Renal cortex interstitium (tissue), 11 donors: ENCODE results near the gene DPP6. TPM values are rescaled to one million over a fixed set of nuclear protein-coding genes. Genes with fewer than 3 reads are reported as not detected.

Experiments
- DNase-seq, 11 donors: peaks; one replicate each; pipeline ENCODE4 v3.0.0-alpha.2; 2013; ENCODE audit warnings: low read depth in 9 of 11, low spot score in 4 of 11; ENCODE audit errors: extremely low read depth in 1 of 11
- polyA plus RNA-seq, 3 donors: library from polyadenylated mRNA; unstranded; fragments of 120-200 nt; gene quantifications; one replicate each; pipeline ENCODE4 v1.2.1, GENCODE V29; 2013; ENCODE audit not compliant: insufficient read length in 3 of 3

The DPP6 gene
- polyA plus RNA-seq, 3 donors = 41.0 to 52.1 (median 48.4) TPM

- DNase-seq = peak in 2 of 11 donors; percentile 10 to 15
Measured at GRCh38 chr7:154425271-154425670, 373.1 kb downstream of the DPP6 start.

DNA sequence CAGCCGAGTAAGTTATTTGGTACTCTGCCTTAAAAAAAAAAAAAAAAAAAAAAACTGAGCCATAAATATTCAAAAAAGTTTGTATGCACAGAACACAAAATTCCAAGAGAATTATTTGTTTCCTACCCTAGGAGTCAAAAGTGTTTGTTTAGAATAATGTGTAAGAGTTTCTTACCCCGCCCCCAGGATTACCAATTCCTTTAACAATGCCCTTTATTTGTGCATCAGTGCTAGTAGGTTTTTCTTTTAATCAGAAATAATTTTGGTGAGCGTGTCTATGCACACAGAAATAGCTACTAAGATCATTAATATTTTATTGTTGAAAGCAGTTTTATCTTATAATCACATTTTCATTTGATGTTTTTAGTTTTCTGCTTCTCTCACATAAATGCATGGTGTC, 374.6 kb downstream of the DPP6 start:
- DNase-seq = no peak

GRCh38 chr7:154427533-154427932, 375.3 kb downstream of the DPP6 start:
- DNase-seq = no peak

DNA sequence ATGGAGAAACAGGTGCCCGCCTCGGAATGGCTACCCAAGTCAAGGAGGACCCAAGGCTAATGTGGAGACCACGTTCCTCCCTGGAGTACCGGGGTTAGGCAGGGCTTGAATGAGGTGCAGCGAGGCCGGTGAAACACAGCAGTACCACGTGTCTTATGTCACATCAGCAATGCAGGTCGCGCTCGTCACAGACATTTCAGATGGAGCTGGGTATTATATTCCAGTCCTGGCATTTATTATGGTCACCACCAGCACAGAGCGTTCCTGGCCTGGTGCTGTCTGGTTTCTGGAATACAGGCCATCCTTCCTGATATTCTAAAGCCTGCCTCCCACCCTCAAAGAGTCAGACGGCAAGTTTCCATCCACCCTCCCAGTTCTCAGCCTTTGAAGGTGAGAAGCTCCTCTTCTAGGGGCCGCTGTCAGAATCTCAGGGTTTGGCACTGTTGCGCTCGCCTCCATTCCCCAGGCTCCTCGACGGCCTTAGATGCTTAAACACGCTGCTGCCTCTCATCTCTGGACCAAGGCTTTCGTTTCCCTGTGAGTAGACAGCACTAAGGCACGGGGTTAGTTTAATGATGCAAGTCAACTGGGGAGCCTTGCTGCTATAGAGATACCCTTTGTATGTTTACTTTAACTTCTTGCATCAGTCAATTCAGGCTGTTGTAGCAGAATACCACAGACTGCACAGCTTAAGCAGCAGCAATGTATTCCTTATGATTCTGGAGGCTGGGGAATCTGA, 377.6 kb downstream of the DPP6 start:
- DNase-seq = no peak

GRCh38 chr7:154430640-154431039, 378.4 kb downstream of the DPP6 start:
- DNase-seq = no peak

DNA sequence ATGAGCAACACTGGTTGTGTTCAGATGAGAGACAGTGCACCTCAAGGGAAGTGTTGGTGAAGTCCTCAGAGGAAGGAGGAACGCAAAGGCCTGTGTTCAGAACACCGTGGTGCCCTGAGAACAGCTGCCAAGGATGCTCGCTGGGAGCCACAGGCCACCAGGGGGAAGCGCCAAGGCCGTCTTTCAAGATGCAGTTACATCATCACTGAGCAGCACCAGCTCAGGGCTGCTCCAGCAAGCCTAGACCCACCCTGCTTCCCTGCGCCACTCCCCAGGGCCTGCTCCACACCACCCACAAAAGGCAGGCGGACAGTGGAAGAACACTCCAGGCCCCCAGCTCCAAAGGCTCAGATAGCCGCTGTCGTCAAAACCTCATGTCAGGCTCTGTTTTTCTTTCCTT, 378.8 kb downstream of the DPP6 start:
- DNase-seq = no peak

DNA sequence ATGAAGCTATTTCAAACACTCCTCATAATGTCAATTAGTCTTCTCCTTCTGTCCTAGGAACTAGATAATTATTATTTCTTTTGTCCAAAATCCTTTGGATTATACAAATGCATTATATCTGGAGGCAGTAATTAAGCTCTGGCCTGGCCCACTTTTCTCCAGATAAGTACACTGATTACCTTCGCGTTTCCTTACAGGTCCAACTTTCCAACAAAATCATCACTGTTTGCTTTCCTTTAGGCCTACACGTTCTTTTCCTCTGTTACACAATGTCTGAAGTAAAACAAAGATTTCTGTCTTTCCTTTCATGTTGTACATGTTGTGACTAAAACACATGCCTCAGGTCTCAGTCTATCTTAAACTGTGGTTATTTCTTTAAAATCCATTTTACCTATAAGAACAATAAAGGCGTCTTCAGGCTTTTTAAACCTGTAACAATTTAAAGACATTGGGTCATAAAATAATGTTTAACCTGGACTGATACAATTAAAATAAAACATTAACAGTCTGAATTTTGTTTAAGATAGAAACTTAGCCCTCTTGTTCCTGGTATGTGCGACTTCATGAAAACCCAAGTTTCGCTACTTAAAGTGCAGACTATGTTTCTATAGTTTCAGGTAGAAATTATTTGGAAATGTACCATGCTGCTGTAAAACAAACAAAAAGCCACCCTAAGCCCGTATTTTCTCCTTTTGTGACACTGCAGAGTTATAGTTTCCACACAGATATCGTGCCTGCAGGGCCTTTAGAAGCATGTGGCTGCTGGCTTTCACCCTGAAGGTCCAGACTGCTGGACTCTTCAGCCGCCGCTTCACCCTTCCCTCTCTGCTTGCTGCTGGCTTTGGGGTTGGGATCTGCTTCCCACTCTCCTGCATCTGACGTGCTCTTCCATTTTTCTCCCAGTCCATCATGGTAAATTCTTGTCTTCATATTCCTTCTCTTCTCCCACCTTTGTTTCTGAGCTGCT, 381.7 kb downstream of the DPP6 start:
- DNase-seq = no peak

DNA sequence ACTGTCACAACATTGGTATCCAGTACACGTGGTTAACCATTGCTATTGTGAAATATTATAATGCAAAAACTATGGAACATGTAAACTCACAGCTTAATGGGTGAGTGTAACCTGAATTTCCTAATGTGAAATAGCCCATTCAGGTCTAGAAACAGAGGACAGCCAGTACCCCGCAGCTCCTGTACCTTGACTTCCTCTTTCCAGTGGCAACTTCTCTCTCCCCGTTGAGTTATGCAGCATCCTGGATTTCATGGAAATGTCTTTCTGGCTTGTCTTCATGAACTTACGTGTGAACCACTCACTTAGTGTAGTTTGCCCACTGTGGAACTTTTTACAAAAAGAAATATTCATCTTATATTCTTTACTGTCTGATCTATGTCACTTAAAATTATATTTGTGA, 384.4 kb downstream of the DPP6 start:
- no peak for DNase-seq

GRCh38 chr7:154437234-154437633, 385.0 kb downstream of the DPP6 start:
- no peak for DNase-seq

DNA sequence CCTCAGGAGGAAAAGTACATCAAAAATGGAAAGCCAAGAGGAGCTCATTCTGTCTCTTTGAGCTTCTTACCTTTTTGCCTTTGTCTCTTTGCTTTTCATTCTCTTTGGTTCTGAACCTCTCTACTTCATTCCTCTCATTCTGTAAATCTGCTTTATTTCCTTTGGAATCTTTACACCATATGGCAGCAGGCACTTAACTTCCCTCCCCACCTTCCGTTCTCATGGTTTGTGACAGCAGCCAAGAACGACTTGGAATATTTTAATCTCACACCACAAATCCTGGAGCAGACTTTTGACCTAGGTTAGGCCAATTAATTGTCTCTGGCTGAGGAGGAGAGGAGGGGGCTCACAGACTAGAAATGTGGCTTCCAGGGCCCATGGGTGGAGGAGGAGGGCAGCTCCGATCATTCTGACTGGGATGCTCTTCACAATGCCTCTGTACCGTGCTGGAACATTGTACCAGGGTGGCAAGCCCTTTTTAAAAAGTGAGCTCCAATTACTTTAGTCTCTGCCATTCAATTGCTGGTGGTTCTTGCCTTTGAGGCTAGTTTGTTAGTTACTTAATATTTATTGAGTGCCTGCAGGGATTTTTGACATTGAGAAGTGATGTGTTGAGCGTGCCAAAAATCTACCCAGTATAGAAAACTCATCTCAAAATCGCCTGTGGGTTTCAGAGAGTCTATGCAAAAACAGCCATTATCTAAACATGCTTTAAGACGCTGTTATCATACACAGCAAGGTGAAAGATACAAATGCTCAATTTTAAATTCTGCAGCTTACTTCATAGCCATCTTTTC, 386.6 kb downstream of the DPP6 start:
- no peak for DNase-seq

GRCh38 chr7:154440058-154440457, 387.9 kb downstream of the DPP6 start:
- no peak for DNase-seq

GRCh38 chr7:154440651-154441050, 388.5 kb downstream of the DPP6 start:
- DNase-seq = no peak

GRCh38 chr7:154441811-154442210, 389.6 kb downstream of the DPP6 start:
- DNase-seq = no peak

GRCh38 chr7:154442939-154443338, 390.7 kb downstream of the DPP6 start:
- DNase-seq = no peak

GRCh38 chr7:154450451-154450850, 398.3 kb downstream of the DPP6 start:
- DNase-seq = peak in 1 of 11 donors; percentile 2

- DNase-seq = no peak
Measured at GRCh38 chr7:154451480-154452457, 399.6 kb downstream of the DPP6 start.

DNA sequence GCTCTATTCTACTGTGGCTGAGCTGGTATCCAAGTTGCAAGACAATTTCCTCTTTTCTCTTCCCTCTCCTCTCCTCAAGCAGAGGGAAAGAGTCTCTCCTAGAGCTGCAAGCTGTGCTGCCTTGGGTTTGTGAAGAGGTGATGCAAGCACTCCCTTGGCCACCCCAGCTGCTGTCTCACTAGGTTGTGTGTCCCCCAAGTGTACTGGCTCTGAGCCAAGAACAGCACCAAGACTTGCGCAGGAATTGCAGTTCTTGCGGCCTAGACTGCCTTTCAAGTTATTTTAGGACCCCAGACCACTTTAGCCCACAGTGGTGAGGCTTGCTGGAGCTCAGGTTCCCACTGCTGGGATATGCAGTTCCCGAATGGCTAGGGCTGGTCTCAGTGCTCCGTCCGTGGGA, 411.6 kb downstream of the DPP6 start:
- no peak for DNase-seq

GRCh38 chr7:154469652-154470051, 417.5 kb downstream of the DPP6 start:
- DNase-seq = no peak
